ENCODE data around the gene GUK1. TPM values are rescaled to one million over a fixed set of nuclear protein-coding genes. Genes with fewer than 3 reads are reported as not detected.
A peak's percentile ranks its signal among the peaks of the same experiment; 100 is the strongest.

Gene GUK1
- total and polyA plus RNA-seq, 2 of the 8 experiments (the other 6 are each of a cell fraction or from before 2014, with no cell fraction given): 68.5 to 183 TPM

DNA sequence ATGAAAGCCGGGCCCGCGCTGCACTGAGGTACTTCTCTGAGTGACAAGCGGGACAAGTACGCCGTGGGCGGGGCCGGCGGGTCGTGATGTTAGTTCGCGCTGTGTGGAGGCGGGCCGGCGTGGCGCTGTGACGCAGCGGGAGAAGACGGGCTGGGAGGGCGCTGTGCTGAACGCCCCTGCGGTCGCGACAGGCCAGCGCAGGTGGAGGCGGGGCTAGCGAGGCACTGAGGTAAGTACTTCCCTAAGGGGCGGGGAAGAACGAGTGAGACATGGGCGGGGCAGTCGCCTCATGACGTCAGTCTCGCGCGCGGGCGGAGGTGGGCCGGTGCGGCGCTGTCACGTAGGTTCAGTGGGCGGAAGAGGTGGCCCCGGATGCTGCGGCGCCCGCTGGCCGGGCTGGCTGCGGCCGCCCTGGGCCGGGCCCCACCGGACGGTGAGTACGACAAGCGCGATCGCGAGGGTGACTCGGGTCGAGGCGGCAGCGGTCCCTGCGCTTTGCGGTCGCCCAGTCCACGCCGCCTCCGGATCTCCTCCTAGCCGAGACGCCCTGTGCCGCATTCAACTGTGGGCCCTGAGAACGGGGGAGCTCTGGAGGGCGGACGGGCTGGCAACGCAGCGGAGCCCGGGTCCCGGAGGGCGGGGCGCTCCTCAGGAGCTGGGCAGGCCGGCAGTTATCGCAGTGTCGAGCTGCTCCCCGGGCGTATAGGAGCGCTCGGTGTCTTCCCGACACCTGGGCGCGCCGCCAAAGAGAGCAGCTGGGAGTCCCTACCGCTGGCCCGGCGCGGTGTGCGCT is at the start of gene GUK1 (continued):
- no peak for TF ChIP-seq SAP30 (IDR thresholded peaks at IDR 0.05; ENCODE audit: insufficient read depth, insufficient replicate concordance, low read length)
- peak; percentile 88 for TF ChIP-seq TAF1 (IDR thresholded peaks at IDR 0.05; ENCODE audit: low read depth, low read length)
- TF ChIP-seq POLR2A (IDR thresholded peaks at IDR 0.05; ENCODE audit: control extremely low read depth in 1 of 2, low read depth in 2 of 2, low read length in 2 of 2): peak in 1 of 2 experiments; percentile 90; a peak in 2 of 3 replicates
- TF ChIP-seq, protein P1, sequence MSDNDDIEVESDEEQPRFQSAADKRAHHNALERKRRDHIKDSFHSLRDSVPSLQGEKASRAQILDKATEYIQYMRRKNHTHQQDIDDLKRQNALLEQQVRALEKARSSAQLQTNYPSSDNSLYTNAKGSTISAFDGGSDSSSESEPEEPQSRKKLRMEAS (IDR thresholded peaks at IDR 0.05): peak; percentile 73
- peak; percentile 78 for TF ChIP-seq TBP (IDR thresholded peaks at IDR 0.05; ENCODE audit: low read depth, low read length)
- TF ChIP-seq RFX5 (IDR thresholded peaks at IDR 0.05; ENCODE audit: borderline replicate concordance, low read depth, low read length): no peak
- peak; percentile 73 for TF ChIP-seq POLR2AphosphoS5 (IDR thresholded peaks at IDR 0.05; ENCODE audit: low read depth, low read length)
- TF ChIP-seq NANOG (IDR thresholded peaks at IDR 0.05; ENCODE audit: insufficient read depth, low read depth, low read length, poor library complexity, severe bottlenecking): no peak
- no peak for TF ChIP-seq EP300 (IDR thresholded peaks at IDR 0.05; ENCODE audit: borderline replicate concordance in 1 of 2, low read depth in 2 of 2, low read length in 2 of 2)
- TF ChIP-seq EZH2 (IDR thresholded peaks at IDR 0.05; ENCODE audit: low read depth, low read length, severe bottlenecking): no peak
- peak; percentile 72 for TF ChIP-seq TAF7 (optimal IDR thresholded peaks at IDR 0.05; ENCODE audit: borderline replicate concordance, low read depth, low read length)
- TF ChIP-seq TEAD4 (IDR thresholded peaks at IDR 0.05; ENCODE audit: low read depth, low read length): no peak
- peak; percentile 97 for TF ChIP-seq PHF8 (conservative IDR thresholded peaks at IDR 0.05; ENCODE audit: low read depth, low read length)
- TF ChIP-seq ATF2 (IDR thresholded peaks at IDR 0.05; ENCODE audit: low read length): no peak
- peak; percentile 87 for TF ChIP-seq SP4 (IDR thresholded peaks at IDR 0.05; ENCODE audit: low read length)
